Stimulated activated CD8-positive, alpha-beta memory T cell treated with anti-CD3 and anti-CD28 coated beads, Interleukin-2, amount 100 ng/mL, for 1 hour (primary cell): ENCODE measurements around the gene PRODH2.
"Not testable (repeated sequence)": the region's sequence is repeated elsewhere in the genome, so short reads cannot be mapped to it uniquely, and the experiment has no call there.

Experiments used
- DNase-seq, 2 donors: peaks; one replicate each; pipeline ENCODE4 v3.0.0-alpha.2; 2020; ENCODE audit warnings: low read depth in 2 of 2

The PRODH2 gene

GRCh38 chr19:35796645-35797542 lies 15.8 kb downstream of the PRODH2 start:
- DNase-seq = no peak

GRCh38 chr19:35795564-35795963 lies 17.1 kb downstream of the PRODH2 start:
- DNase-seq = not testable (repeated sequence)

GRCh38 chr19:35793381-35794165 lies 19.1 kb downstream of the PRODH2 start:
- no peak for DNase-seq

- no peak for DNase-seq
Measured at GRCh38 chr19:35792888-35793287, 19.8 kb downstream of the PRODH2 start.

GRCh38 chr19:35792312-35792711 lies 20.3 kb downstream of the PRODH2 start:
- DNase-seq = no peak

GRCh38 chr19:35791814-35792279 lies 20.8 kb downstream of the PRODH2 start:
- no peak for DNase-seq

- no peak for DNase-seq
Measured at GRCh38 chr19:35790981-35791813, 21.4 kb downstream of the PRODH2 start.

- no peak for DNase-seq
Measured at GRCh38 chr19:35789978-35790944, 22.4 kb downstream of the PRODH2 start.

- DNase-seq = no peak
Measured at GRCh38 chr19:35789195-35789977, 23.3 kb downstream of the PRODH2 start.

- no peak for DNase-seq
Measured at GRCh38 chr19:35788205-35788960, 24.3 kb downstream of the PRODH2 start.

GRCh38 chr19:35787227-35787799 lies 25.3 kb downstream of the PRODH2 start:
- DNase-seq = no peak

GRCh38 chr19:35786299-35787160 lies 26.1 kb downstream of the PRODH2 start:
- no peak for DNase-seq

- no peak for DNase-seq
Measured at GRCh38 chr19:35785339-35785627, 27.4 kb downstream of the PRODH2 start.

GRCh38 chr19:35784503-35785338 lies 27.9 kb downstream of the PRODH2 start:
- no peak for DNase-seq

- DNase-seq = no peak
Measured at GRCh38 chr19:35783469-35784434, 28.9 kb downstream of the PRODH2 start.

GRCh38 chr19:35782589-35782988 lies 30.1 kb downstream of the PRODH2 start:
- no peak for DNase-seq
